Retinal pigment epithelial cell (primary cell): ENCODE data around the gene CHFR.
"Not testable (repeated sequence)": the region's sequence is repeated elsewhere in the genome, so short reads cannot be mapped to it uniquely, and the experiment has no call there.

Source experiments
- DNase-seq: peaks from one replicate; pipeline ENCODE4 v3.0.0-alpha.2; 2010; ENCODE audit warnings: low read depth
- H3K4me3 ChIP-seq: 2 replicates; pipeline ENCODE4 v1.5.1; 2011; ENCODE audit warnings: mild to moderate bottlenecking, low read length, control low read depth, moderate library complexity
- TF ChIP-seq, protein P1 (sequence below): conservative IDR thresholded peaks from 2 replicates; pipeline ENCODE4 v1.5.1; 2011; ENCODE audit warnings: low read depth, low read length, control low read depth, inconsistent platforms

Gene CHFR

DNA sequence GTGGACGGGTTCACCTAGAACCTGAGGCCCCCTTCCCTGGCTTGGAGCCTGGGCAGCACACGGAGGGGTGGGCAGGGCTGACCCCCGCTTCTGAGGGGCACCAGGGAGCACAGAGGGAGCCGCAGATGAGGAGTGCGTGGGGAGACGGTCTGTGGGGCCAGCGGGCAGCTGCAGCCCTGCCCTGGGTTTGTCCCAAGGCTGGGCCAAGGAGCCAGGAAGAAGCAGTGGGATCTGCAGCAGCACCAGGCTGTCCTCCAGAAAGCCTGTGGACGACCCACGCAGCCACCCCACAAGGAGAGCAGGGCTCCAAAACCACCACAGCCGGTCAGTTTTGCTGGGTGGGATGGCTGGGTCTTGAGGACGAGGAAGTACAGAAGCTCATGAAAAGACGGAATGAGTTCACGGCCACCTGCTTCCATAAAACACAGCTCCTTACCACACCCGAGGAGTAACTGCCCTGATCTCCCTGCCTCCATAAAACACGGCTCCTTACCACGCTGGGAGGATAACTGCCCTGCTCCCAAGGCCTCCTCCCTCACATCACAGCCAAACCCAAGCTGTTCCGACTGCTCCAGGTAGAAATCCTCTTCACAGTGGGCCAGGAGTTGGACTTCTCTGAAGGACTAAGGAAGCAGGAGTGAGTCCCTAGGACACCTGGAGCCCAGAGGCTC, 48.9 kb downstream of the CHFR start:
- TF ChIP-seq, protein P1, sequence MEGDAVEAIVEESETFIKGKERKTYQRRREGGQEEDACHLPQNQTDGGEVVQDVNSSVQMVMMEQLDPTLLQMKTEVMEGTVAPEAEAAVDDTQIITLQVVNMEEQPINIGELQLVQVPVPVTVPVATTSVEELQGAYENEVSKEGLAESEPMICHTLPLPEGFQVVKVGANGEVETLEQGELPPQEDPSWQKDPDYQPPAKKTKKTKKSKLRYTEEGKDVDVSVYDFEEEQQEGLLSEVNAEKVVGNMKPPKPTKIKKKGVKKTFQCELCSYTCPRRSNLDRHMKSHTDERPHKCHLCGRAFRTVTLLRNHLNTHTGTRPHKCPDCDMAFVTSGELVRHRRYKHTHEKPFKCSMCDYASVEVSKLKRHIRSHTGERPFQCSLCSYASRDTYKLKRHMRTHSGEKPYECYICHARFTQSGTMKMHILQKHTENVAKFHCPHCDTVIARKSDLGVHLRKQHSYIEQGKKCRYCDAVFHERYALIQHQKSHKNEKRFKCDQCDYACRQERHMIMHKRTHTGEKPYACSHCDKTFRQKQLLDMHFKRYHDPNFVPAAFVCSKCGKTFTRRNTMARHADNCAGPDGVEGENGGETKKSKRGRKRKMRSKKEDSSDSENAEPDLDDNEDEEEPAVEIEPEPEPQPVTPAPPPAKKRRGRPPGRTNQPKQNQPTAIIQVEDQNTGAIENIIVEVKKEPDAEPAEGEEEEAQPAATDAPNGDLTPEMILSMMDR, result no peak
- DNase-seq, result no peak
- no peak overlapping the region for H3K4me3 ChIP-seq

DNA sequence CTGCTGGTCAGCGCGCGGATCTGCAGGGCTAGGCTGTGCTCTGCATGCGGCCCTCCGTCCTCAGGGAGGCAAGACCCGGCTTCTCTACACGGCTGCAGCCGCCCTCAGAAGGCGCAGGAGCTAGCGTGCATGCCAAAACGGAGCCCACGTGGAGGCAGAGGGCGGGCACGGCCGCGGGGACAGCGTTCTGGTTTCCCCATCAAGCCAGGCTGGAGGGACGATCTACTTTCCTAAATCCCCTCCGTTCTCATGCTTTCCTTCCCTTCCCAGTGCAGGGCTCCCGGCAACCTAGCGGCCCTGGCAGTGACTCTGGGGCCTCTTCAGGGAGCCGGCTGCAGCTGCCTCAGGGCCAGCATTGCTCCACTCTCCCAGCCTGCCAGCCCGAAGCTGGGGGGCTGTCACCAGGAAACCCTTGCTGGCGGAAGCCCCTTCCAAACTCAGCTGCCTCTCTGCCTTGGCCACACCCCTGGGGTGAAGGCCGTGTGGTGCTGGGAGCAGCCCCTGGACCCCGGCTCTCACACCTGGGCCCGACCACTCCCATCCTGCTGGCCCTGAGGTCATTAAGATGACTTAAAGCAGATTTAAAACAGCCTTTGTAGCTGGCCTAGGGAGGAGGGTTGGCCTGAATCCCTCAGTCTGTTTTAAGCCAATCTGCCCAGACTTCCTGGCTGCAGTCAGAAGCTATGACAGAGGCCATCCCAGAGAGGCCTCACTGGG, 49.6 kb downstream of the CHFR start:
- DNase-seq, result no peak
- TF ChIP-seq, protein P1, result no peak
- no peak overlapping the region for H3K4me3 ChIP-seq

DNA sequence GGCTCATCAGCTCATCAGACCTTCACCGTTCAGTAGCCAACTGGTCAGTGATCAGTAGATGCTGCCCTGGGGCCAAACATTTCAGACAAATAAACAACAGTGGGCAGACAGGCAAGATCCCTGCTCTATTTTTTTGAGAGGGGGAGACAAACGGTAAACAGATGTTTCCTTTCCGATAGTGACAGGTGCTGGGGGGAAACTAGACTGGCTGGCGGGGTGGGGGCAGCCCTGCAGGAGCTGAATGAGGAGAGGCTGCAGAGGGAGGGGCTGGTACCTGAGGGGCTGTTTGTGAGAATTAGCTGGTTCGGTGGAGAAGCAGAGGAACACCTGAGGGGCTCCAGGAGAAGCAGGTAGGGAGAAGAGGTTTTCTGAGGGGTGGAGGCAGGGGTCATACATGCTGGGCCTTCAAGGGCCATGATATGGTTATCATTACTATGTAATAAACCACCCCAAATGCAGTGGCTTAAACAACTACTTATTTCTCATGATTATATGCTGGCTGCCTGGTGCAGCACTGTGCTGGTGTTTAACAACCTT, 50.5 kb downstream of the CHFR start:
- no peak overlapping the region for H3K4me3 ChIP-seq

DNA sequence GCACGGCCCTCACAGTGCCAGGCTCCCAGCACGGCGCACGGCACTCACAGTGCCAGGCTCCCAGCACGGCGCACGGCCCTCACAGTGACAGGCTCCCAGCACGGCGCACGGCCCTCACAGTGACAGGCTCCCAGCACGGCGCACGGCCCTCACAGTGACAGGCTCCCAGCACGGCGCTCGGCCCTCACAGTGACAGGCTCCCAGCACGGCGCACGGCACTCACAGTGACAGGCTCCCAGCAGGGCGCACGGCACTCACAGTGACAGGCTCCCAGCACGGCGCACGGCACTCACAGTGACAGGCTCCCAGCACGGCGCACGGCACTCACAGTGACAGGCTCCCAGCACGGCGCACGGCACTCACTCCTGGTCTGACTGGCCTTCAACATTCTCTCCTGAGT, 51.2 kb downstream of the CHFR start:
- not testable (repeated sequence) for H3K4me3 ChIP-seq

More for the DNA sequence above, 50.5 kb downstream of the CHFR start:
- TF ChIP-seq, protein P1, result no peak
- no peak for DNase-seq

DNA sequence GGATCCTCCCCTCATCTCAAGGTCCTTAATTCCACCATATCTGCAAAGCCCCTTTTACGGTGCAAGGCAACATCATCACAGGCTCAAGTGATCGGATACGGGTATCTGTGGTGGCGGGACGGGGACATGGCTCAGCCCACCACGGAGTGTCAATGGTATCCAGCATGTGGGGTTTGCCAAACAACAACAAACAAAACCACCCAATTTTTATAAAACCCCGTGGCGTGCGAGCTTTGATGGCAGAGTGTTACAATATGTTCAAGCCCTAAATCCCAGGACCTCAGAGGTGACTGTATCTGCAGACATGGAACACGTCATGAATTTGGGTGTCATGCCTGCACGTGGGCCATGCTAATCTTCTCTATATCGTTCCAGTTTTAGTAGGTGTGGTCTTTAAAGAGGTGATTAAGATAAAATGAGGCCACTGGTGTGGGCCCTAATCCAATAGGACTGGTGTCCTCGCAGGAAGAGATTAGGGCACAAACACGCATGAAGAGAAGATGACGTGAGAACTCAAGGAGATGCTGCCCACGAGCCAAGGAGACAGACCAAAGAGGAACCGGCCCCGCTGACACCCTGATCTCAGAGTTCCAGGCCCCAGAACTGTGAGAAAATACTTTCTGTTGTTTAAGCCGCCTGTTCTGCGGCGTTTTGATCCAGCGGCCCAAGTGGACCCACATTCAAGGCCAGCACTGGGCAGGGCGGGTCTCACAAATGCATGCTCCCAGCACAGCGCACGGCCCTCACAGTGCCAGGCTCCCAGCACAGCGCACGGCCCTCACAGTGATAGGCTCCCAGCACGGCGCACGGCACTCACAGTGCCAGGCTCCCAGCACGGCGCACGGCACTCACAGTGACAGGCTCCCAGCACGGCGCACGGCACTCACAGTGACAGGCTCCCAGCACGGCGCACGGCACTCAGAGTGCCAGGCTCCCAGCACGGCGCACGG, 52.1 kb downstream of the CHFR start:
- no peak for DNase-seq
- H3K4me3 ChIP-seq, result no peak overlapping the region
- TF ChIP-seq, protein P1, result no peak

More for the DNA sequence above, 51.2 kb downstream of the CHFR start:
- not testable (repeated sequence) for DNase-seq

DNA sequence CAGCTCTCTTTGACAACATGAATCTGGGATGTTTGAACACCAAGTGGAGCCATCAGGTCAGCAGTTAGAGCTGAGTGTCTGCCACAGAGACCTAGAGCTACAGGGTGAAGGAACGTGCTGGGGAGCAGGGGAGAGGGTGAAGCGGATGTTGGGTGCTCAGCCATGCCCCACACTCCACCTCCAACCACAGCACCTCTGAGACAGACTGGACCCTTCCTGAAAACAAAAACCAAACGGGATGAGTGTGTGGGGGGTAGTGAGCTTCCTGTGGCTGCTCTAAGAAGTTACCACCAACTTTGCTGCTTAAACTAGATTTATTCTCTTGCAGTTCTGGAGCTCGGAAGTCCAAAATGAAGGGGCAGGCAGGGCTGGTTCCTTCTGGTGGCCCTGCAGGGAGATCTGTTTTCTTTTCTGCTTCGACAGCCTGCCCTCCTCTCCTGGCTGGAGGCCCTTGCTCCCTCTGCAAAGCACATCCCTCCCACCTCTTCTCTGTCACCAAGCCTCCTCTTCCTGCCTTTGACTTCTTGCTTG, 53.2 kb downstream of the CHFR start:
- no peak for DNase-seq
- TF ChIP-seq, protein P1, result no peak
- H3K4me3 ChIP-seq, result no peak overlapping the region

DNA sequence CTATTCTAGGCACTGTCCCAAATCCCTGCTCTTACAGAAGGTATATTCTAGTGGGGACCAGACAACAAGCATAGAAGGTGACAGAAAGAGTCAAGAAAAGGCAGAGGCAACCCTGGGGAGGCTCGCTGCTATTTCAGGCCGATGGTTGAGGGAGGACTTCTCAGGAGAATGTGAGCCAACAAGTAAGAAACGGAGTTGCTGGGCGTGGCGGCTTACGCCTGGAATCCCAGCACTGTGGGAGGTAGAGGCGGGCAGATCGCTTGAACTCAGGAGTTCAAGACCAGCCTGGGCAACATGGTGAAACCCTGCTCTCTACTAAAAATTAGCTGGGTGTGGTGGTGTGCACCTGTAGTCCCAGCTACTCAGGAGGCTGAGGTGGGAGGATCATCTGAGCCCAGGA, 54.1 kb downstream of the CHFR start:
- H3K4me3 ChIP-seq, result no peak overlapping the region
- no peak for DNase-seq
- TF ChIP-seq, protein P1, result no peak
